ENCODE measurements around the gene MXD3.
"Not testable (repeated sequence)": the region's sequence is repeated elsewhere in the genome, so short reads cannot be mapped to it uniquely, and the experiment has no call there.

MXD3 gene

GRCh38 chr5:177343000-177343399 is 31.3 kb upstream of the MXD3 start:
- not testable (repeated sequence) for DNase-seq (ENCODE audit: low read depth, low spot score)

- DNase-seq (ENCODE audit: low read depth, low spot score) = no peak
These were observed 27.5 kb upstream of the MXD3 start for GRCh38 chr5:177339107-177339638.

- no peak for DNase-seq (ENCODE audit: low read depth, low spot score)
These were observed 26.8 kb upstream of the MXD3 start for GRCh38 chr5:177338251-177339106.

- no peak for DNase-seq (ENCODE audit: low read depth, low spot score)
These were observed 25.2 kb upstream of the MXD3 start for GRCh38 chr5:177336603-177337494.

- DNase-seq (ENCODE audit: low read depth, low spot score) = no peak
These were observed 24.4 kb upstream of the MXD3 start for GRCh38 chr5:177336112-177336511.

GRCh38 chr5:177335701-177336065 is 24.0 kb upstream of the MXD3 start:
- DNase-seq (ENCODE audit: low read depth, low spot score) = no peak

- no peak for DNase-seq (ENCODE audit: low read depth, low spot score)
These were observed 23.3 kb upstream of the MXD3 start for GRCh38 chr5:177334781-177335700.

GRCh38 chr5:177334155-177334551 is 22.5 kb upstream of the MXD3 start:
- DNase-seq (ENCODE audit: low read depth, low spot score) = no peak

- no peak for DNase-seq (ENCODE audit: low read depth, low spot score)
These were observed 21.9 kb upstream of the MXD3 start for GRCh38 chr5:177333420-177334154.

GRCh38 chr5:177332896-177333260 is 21.2 kb upstream of the MXD3 start:
- no peak for DNase-seq (ENCODE audit: low read depth, low spot score)

- DNase-seq (ENCODE audit: low read depth, low spot score) = no peak
These were observed 20.6 kb upstream of the MXD3 start for GRCh38 chr5:177332031-177332895.

GRCh38 chr5:177330991-177331842 is 19.5 kb upstream of the MXD3 start:
- no peak for DNase-seq (ENCODE audit: low read depth, low spot score)

GRCh38 chr5:177329883-177330282 is 18.2 kb upstream of the MXD3 start:
- no peak for DNase-seq (ENCODE audit: low read depth, low spot score)

- no peak for DNase-seq (ENCODE audit: low read depth, low spot score)
These were observed 17.0 kb upstream of the MXD3 start for GRCh38 chr5:177328545-177329231.

- no peak for DNase-seq (ENCODE audit: low read depth, low spot score)
These were observed 16.1 kb upstream of the MXD3 start for GRCh38 chr5:177327539-177328522.

GRCh38 chr5:177325868-177326381 is 14.2 kb upstream of the MXD3 start:
- no peak for DNase-seq (ENCODE audit: low read depth, low spot score)

GRCh38 chr5:177320879-177321278 is 9.2 kb upstream of the MXD3 start:
- no peak for DNase-seq (ENCODE audit: low read depth, low spot score)
